HepG2 (cell line): Measurements from ENCODE around the gene PTX4.

Experiments
- ARID3A ChIP-seq: IDR thresholded peaks from 2 replicates; pipeline ENCODE4 v1.6.1; 2012; ENCODE audit warnings: low read depth, low read length, improper control_type of control experiment
- HMG20A ChIP-seq: IDR thresholded peaks from 2 replicates; pipeline ENCODE4 v1.6.1; 2016; ENCODE audit warnings: borderline replicate concordance
- MBD4 ChIP-seq: IDR thresholded peaks from 2 replicates; pipeline ENCODE4 v1.6.1; 2012; ENCODE audit warnings: low read length, inconsistent platforms, borderline replicate concordance
- MLX ChIP-seq: IDR thresholded peaks from 2 replicates; pipeline ENCODE4 v1.6.1; 2016
- MYC ChIP-seq: sonication (generic); formaldehyde crosslinking; IDR thresholded peaks from 2 replicates; pipeline ENCODE4 v1.9.0; 2021; ENCODE audit warnings: missing genetic modification reagents, borderline replicate concordance
- POLR2AphosphoS5 ChIP-seq: IDR thresholded peaks from 2 replicates; pipeline ENCODE4 v1.6.1; 2012; ENCODE audit warnings: low read depth, low read length
- SIN3A ChIP-seq: IDR thresholded peaks from 2 replicates; pipeline ENCODE4 v1.6.1; 2011; ENCODE audit warnings: low read depth, mild to moderate bottlenecking, control low read depth, low read length, borderline replicate concordance
- SIN3B ChIP-seq: fragments of 150-350 bp; IDR thresholded peaks from 2 replicates; pipeline ENCODE4 v1.6.1; 2014; ENCODE audit warnings: low read length
- ZNF317 ChIP-seq: sonication (generic); formaldehyde crosslinking; IDR thresholded peaks from 2 replicates; pipeline ENCODE4 v1.5.0; 2020; ENCODE audit warnings: mild to moderate bottlenecking, missing genetic modification reagents

DNA sequence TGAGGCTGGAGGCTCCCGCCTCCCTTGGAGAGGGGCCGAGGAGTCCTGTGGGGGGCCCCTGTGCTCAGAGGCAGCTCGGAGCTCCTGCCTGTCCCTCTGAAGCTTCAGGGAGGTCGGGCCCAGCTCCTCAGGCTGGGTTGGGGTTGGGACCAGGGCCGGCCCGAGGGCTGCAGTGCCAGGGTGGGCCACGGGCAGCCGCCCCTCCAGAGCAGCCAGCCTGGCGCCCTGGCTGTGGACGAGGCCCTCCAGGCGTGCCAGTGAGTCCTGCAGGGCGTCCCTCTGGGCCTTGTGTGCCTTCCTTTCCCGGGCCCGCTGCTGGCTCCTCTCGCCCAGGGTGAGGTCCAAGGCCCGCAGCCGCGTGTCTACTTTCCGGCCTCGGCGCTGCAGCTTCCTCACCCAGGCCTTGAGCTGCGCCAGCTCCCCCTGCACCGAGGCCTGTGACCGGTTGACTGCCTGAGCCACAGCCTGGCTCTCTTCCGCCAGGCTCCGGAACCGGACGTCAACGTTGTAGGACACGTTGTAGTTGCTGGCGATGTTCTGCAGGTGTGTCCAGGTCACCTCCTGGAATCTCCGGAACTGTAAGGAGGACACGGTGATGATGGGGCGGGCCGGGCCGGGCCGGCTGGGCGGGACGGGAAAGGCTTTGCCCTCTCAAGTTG, 1.2 kb downstream of the PTX4 start:
- no peak for TF ChIP-seq MYC (CRISPR knock-in tag)
- TF ChIP-seq MLX (CRISPR knock-in tag), result no peak
- no peak for TF ChIP-seq HMG20A (CRISPR knock-in tag)
- no peak for TF ChIP-seq ARID3A
- TF ChIP-seq ZNF317 (CRISPR knock-in tag), result no peak
- no peak for TF ChIP-seq SIN3B
- TF ChIP-seq POLR2AphosphoS5, result no peak
- TF ChIP-seq SIN3A, result no peak
- no peak for TF ChIP-seq MBD4
